KOPT-K1 (cell line): ENCODE measurements around the gene BCL2L2.

ENCODE experiments used
- H3K27ac ChIP-seq: fragments of 200-600 bp; sonication (generic); 2 replicates; pipeline ENCODE4 v1.5.1; 2016; ENCODE audit warnings: antibody characterized with exemption, mild to moderate bottlenecking, low read depth, low read length; ENCODE audit not compliant: poor library complexity, severe bottlenecking
- H3K36me3 ChIP-seq: fragments of 200-600 bp; sonication (generic); 2 replicates; pipeline ENCODE4 v1.5.1; 2017; ENCODE audit warnings: antibody characterized with exemption, mild to moderate bottlenecking, low read length, moderate library complexity; ENCODE audit not compliant: insufficient read depth
- H3K9me3 ChIP-seq: fragments of 200-600 bp; sonication (generic); 2 replicates; pipeline ENCODE4 v1.5.1; 2017; ENCODE audit warnings: antibody characterized with exemption, low read length, mild to moderate bottlenecking; ENCODE audit not compliant: insufficient read depth, poor library complexity, severe bottlenecking

BCL2L2 gene

DNA sequence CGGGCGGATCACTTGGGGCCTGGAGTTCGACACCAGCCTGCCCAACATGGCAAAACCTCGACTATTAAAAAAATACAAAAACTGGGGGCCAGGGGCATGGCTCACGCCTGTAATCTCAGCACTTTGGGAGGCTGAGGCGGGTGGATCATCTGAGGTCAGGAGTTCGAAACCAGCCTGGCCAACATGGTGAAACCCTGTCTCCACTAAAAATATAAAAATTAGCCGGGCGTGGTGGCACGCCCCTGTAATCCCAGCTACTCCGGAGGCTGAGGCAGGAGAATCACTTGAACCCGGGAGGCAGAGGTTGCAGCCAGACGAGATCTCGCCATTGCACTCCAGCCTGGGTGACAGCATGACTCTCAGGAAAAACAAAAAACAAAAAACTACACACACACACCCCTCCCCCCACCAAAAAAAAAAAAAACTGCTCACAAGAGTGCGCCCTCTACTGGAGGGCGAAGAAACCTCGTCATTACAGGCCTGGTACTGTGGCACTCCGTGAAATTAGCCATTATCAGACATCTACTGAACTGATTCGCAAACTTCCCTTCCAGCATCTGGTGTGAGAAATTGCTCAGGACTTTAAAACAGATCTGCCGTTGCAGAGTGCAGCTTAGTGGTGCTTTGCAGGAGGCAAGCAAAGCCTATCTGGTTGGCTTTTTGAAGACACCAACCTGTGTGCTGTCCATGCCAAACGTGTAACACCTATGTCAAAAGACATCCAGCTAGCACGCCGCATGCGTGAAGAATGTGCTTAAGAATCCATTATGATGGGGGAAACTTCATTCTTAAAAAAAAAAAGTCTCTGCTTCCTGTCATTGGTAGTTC lies 11.7 kb upstream of the BCL2L2 start:
- Histone ChIP-seq H3K27ac (no peak overlapping the region), H3K36me3 (peaks cover 35% of the 10 kb centered on the region), H3K9me3 (no peaks in the 10 kb centered on the region)

DNA sequence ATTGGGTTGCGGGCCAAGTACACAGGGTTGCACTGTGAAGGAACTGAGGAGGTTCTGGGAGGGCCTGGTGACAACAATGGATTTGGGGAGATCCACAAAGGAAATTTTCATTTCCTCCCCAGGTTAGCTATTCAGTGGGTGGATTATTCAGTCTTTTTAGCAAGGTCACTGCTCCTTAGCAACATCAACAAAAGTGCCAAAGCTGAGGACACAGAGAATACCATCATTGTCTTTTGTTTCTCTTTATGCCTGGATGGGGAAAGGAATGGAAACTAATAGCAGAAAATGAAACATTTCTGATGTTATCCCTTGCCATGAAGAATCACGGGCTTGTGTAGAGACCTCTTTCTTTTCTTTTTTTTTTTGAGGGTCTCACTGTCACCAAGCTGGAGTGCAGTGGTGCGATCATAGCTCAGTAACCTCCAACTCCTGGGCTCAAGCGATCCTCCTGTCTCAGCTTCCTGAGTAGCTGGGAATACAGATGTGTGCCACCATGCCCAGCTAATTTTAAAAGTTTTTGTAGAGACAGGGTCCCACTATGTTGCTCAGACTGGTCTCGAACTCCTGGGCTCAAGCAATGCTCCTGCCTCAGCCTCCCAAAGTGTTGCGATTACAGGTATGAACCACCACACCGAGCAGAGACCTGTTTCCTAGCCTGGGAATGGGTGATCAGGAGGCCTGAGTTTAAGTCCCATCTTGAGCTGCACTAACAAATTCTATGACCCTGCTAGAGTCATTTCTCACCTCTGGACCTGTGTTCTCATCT lies 10.4 kb upstream of the BCL2L2 start:
- H3K27ac ChIP-seq: no peak overlapping the region
- peaks cover 35% of the 10 kb centered on the region for H3K36me3 ChIP-seq
- H3K9me3 ChIP-seq: no peaks in the 10 kb centered on the region

- Histone ChIP-seq H3K9me3 (no peaks in the 10 kb centered on the region), H3K27ac (no peak overlapping the region), H3K36me3 (peaks cover 35% of the 10 kb centered on the region)
These were observed 9.5 kb upstream of the BCL2L2 start for GRCh38 chr14:23297096-23297495.

DNA sequence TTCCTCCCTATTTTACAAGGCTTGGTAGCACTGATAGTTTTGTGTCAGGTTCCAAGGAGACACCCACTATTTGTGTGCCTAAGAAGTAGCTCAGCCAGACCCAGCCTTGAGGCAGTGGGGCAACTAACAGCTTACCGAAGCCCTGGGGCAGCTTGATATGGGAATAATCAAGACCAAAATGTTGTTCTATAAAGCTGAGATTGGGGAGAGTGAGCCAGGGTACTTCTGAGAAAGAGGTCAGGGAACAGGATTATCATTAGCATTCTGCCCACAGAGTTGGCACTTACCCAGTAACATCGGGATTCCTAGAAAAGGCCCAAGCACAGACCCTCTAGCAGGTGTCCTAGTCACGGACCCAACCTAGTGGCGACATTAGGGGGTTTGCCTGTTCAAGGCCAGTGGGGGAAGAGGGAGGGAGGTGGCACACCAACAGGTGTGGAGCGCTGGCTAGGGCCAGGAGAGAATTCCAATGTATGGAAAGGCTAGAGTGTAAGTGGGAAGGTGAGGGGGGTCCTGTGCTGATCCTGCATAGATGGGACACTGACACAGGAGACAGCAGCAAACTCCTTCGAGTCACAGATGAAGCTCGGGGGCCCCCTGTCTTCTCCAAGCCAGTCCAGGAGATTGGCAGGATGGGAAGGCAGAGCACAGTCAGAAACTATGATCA lies 8.9 kb upstream of the BCL2L2 start:
- Histone ChIP-seq H3K36me3 (peaks cover 35% of the 10 kb centered on the region), H3K9me3 (no peaks in the 10 kb centered on the region), H3K27ac (no peak overlapping the region)

DNA sequence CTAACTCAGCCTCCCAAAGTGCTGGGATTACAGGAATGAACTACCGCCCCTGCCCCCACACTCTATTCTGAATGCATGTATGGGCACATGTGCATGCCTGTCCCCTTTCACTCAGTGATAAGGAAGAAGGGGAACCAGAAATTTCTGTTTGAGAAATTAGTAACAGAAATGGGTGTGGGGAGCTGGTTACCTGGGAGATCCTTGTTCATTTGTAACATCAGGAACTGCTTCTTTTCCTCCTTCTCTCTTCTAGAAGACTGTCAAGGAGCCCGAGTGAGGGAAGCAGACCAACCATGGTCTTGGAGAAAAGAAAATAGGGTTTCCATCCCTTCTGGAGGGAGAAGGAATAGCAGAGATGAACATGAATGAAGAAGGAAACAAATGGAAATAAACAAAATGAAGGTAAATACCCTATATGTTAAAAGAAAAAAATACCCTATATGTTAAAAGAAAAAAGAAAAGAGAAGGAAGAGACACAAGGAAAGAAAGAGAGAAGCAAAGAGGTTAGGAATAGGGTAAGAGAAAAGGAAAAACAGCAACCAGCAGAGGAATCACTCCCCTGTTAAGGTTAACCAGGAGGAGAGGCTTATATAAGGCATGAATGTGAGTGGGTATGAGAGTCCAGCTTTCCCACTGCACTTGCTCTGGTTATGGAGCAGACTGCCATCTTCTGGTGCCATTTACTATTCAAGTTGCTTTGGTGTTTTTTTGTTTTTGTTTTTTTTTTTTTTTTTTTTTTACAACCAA lies 7.2 kb upstream of the BCL2L2 start:
- H3K9me3 ChIP-seq: no peaks in the 10 kb centered on the region
- peaks cover 35% of the 10 kb centered on the region for H3K36me3 ChIP-seq
- no peak overlapping the region for H3K27ac ChIP-seq

DNA sequence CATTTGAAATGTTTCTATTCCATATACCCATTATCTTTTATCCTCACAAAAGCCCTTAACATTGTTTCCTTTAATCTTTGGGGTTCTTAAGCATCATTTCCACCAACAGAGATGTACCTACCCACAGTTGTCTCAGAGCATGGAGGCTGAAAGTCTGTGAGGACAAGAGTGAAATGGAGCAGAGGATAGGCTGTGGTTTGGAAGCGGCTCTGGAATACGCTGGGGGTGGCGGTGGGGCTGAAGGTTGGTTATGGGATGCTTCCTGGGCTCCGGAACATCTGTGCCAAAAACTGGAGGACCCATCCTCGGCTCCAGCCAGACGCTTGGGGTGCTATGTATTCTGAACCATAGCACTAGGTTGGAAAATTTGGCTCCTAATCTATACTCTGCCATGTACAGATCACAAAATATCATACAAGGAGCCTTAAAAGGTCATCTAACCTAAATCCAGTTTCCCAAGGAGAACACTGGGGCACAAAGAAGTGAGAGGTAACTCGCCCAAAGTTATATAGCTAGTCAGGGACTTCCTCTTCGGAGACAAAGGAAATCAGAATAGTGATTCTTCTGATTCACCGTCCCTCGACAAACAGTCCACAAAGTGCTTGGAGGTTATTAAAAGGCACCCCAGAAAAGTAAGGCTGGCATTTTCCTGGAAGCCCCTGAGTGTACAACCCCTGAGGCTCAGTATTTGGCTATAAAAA lies 6.5 kb upstream of the BCL2L2 start:
- H3K36me3 ChIP-seq: peaks cover 35% of the 10 kb centered on the region
- H3K27ac ChIP-seq: peak overlapping the region; percentile 82
- no peaks in the 10 kb centered on the region for H3K9me3 ChIP-seq

DNA sequence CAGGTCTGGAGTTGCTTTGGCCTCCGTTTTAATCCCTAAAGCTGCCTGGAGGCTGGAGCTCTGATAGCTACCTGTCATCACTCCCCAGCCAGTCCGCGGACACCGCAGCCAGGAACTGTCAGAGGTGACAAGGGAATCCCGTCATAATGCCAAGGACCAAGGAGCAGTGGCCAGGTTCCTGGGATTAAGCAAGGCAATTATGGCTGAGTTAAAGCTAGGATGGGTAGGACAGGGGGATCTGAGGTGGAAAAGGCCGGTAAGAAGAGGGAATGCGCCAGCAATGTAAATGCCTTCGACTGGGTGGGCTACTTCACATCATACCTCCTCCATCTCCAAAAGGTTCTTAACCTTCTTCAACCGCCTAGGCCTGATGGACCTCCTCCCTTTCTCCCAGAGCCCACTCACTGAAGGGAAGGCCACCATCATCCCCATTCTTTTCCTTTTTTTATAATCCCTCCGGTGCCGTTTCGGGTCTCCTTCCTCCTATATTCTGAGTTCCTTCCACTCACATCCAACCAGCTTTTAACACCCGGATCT lies 5.9 kb upstream of the BCL2L2 start:
- peaks cover 35% of the 10 kb centered on the region for H3K36me3 ChIP-seq
- no peaks in the 10 kb centered on the region for H3K9me3 ChIP-seq
- H3K27ac ChIP-seq: peak overlapping the region; percentile 82

GRCh38 chr14:23301288-23301968 lies 5.2 kb upstream of the BCL2L2 start:
- no peaks in the 10 kb centered on the region for H3K9me3 ChIP-seq
- peaks cover 32% of the 10 kb centered on the region for H3K36me3 ChIP-seq
- H3K27ac ChIP-seq: peak overlapping the region; percentile 82

GRCh38 chr14:23301969-23302289 lies 4.7 kb upstream of the BCL2L2 start:
- Histone ChIP-seq H3K36me3 (peaks cover 28% of the 10 kb centered on the region), H3K9me3 (no peaks in the 10 kb centered on the region), H3K27ac (peak overlapping the region; percentile 82)

GRCh38 chr14:23302290-23303225 lies 4.1 kb upstream of the BCL2L2 start, which contains the start of gene PPP1R3E:
PPP1R3E (minus strand) TSS chr14:23302859; CDS start chr14:23302576, 283 bp downstream.
- Histone ChIP-seq H3K9me3 (no peaks in the 10 kb centered on the region), H3K27ac (peak within 1 kb of the TSS; percentile 82), H3K36me3 (peaks cover 21% of the 10 kb centered on the region)

DNA sequence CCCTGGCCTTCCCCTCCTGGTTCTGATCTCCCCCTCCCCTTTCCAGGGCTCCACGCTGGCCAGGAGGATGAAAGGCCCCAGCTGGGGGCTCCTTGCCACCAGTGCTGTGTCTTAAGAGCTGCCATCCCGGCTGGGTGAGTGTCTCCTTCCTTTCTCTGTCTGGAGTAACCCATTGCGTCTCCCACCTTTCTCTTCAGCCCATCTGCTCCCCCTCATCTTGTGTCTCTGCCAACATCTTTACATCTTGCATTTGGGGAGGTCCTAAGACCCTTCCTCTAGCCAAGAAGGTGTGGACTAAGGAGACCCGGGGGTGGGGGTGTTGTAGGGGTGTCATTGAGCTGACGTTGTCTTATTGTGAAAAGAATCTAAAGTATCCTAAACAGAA lies 505 bp downstream of the BCL2L2 start:
- H3K36me3 ChIP-seq: no peaks in the 10 kb centered on the region
- H3K27ac ChIP-seq: no peak overlapping the region
- no peaks in the 10 kb centered on the region for H3K9me3 ChIP-seq

DNA sequence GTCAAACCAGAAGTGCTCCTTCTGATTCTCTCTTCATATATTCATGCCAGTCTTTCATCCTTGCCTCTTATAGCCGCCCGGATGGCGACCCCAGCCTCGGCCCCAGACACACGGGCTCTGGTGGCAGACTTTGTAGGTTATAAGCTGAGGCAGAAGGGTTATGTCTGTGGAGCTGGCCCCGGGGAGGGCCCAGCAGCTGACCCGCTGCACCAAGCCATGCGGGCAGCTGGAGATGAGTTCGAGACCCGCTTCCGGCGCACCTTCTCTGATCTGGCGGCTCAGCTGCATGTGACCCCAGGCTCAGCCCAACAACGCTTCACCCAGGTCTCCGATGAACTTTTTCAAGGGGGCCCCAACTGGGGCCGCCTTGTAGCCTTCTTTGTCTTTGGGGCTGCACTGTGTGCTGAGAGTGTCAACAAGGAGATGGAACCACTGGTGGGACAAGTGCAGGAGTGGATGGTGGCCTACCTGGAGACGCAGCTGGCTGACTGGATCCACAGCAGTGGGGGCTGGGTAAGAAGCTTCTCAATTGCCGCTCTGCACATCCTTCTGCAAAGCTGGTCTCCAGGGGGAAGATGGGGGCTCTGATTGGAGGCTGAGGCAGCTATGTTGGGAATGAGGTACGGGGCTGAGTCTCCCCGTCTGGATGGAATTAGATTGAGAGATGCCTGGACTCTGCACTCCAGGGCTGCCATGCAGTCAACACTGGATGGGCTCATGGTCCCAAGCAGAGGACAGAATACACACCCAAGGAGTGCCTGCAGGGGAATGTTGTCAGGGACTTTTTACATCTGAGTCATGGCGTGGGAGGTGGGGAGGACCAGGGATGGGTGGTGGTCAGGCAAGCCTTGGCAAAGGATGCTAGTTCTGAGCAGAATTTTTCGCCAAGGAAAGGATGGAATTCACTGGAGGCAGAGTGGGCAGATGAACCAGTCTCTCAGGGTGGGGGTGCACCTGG lies 1.3 kb downstream of the BCL2L2 start:
- H3K9me3 ChIP-seq: no peaks in the 10 kb centered on the region
- no peak overlapping the region for H3K27ac ChIP-seq
- no peaks in the 10 kb centered on the region for H3K36me3 ChIP-seq
